WI38 (cell line): ENCODE data around the gene UBAC2.

ENCODE experiments used
- H3K4me3 ChIP-seq: 2 replicates; pipeline ENCODE4 v1.5.1; 2011; ENCODE audit warnings: low read depth, mild to moderate bottlenecking, control low read depth, low read length
- CTCF ChIP-seq: IDR thresholded peaks from 2 replicates; pipeline ENCODE4 v1.5.1; 2012; ENCODE audit warnings: low read depth, mild to moderate bottlenecking, control low read depth, low read length

Gene UBAC2

GRCh38 chr13:99221567-99222239, 21.0 kb downstream of the UBAC2 start:
- H3K4me3 ChIP-seq: no peak overlapping the region
- no peak for TF ChIP-seq CTCF

GRCh38 chr13:99223587-99223986, 22.9 kb downstream of the UBAC2 start:
- H3K4me3 ChIP-seq: no peak overlapping the region
- no peak for TF ChIP-seq CTCF

- H3K4me3 ChIP-seq: no peak overlapping the region
- TF ChIP-seq CTCF: no peak
Observed at GRCh38 chr13:99224021-99224420, 23.4 kb downstream of the UBAC2 start.

GRCh38 chr13:99225078-99225477, 24.4 kb downstream of the UBAC2 start:
- H3K4me3 ChIP-seq: no peak overlapping the region
- no peak for TF ChIP-seq CTCF

GRCh38 chr13:99226513-99226912, 25.9 kb downstream of the UBAC2 start:
- no peak overlapping the region for H3K4me3 ChIP-seq
- TF ChIP-seq CTCF: no peak

- TF ChIP-seq CTCF: no peak
- H3K4me3 ChIP-seq: no peak overlapping the region
Observed at GRCh38 chr13:99227331-99227900, 26.8 kb downstream of the UBAC2 start.

GRCh38 chr13:99227909-99228688, 27.4 kb downstream of the UBAC2 start:
- no peak for TF ChIP-seq CTCF
- no peak overlapping the region for H3K4me3 ChIP-seq
